GM21619 (cell line): ENCODE results near the gene IL18BP.

ENCODE experiments used
- ATAC-seq: cut with Tn5 transposase; IDR thresholded peaks from one replicate; pipeline ENCODE4 v1.9.1; 2021; ENCODE audit not compliant: unreplicated experiment

Gene IL18BP

GRCh38 chr11:72042064-72042745 is 43.5 kb downstream of the IL18BP start:
- ATAC-seq: no peak

DNA sequence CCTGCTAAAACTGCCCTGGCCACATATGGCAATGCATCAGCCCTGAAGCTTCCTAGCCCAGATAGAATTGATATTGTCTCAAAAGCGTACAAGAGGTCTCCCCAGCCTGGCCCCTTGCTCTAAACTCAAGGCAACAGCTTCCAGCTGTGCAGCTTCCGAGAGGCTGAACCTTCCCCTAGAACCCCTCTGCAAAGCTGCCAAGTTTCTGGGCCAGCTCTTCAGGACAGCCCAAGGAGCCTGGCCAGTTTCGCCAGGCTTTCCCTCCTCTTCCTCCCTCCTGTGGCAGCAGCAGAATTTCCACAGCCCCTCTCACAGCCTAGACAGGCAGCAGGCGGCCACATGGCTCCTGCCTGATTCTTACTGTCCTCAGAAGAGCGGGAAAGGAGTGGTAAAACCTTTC is 47.1 kb downstream of the IL18BP start:
- no peak for ATAC-seq

DNA sequence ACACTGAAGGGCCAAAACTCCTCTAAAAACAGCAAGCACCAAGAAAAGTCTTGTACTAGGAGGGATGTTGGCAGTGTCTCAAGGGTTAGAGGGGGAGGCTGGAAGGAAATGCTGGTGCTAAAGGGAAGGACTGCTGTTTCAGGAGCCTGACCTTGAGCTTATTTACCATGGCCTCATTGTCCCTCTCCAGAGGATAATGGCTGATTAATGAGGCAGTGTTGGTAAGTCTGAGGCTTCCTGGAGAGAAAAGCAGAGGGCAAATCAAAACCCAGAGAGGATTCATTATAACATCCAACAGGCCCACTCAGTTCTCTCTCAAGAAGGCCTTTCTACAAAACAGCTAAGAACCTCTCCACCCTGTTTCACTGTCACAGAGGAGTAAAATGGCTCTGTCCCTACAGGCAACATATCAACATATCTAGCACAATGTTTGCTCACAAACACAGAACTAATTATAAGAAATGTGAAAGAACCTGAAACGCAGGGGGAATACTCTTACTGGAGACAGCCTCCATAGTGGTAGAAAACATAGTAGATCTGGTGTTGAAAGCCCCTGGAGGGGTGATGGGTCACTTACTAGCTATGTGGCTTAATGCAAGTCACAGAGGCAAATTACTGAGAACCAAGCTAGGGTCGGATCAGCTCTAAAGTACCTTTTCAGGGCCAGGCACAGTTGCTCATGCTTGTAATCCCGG is 50.2 kb downstream of the IL18BP start:
- no peak for ATAC-seq
